C4-2B (cell line): ENCODE measurements around the gene SVOP.
"Not testable (repeated sequence)": the region's sequence is repeated elsewhere in the genome, so short reads cannot be mapped to it uniquely, and the experiment has no call there.

Source experiments
- H3K27ac ChIP-seq: fragments of 450-650 bp; 2 replicates; pipeline ENCODE4 v1.5.1; 2017
- ZFX ChIP-seq: fragments of 450-650 bp; IDR thresholded peaks from 2 replicates; pipeline ENCODE4 v1.6.1; 2017
- TF ChIP-seq, protein P1 (sequence below): fragments of 450-650 bp; conservative IDR thresholded peaks from 2 replicates; pipeline ENCODE4 v1.5.1; 2017; ENCODE audit warnings: mild to moderate bottlenecking

Gene SVOP

GRCh38 chr12:108876550-108876949 is 144.3 kb downstream of the SVOP start:
- no peak for TF ChIP-seq ZFX
- TF ChIP-seq, protein P1, sequence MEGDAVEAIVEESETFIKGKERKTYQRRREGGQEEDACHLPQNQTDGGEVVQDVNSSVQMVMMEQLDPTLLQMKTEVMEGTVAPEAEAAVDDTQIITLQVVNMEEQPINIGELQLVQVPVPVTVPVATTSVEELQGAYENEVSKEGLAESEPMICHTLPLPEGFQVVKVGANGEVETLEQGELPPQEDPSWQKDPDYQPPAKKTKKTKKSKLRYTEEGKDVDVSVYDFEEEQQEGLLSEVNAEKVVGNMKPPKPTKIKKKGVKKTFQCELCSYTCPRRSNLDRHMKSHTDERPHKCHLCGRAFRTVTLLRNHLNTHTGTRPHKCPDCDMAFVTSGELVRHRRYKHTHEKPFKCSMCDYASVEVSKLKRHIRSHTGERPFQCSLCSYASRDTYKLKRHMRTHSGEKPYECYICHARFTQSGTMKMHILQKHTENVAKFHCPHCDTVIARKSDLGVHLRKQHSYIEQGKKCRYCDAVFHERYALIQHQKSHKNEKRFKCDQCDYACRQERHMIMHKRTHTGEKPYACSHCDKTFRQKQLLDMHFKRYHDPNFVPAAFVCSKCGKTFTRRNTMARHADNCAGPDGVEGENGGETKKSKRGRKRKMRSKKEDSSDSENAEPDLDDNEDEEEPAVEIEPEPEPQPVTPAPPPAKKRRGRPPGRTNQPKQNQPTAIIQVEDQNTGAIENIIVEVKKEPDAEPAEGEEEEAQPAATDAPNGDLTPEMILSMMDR, result no peak
- no peak overlapping the region for H3K27ac ChIP-seq

- no peak for TF ChIP-seq ZFX
- TF ChIP-seq, protein P1, result no peak
- H3K27ac ChIP-seq, result no peak overlapping the region
These were observed 145.0 kb downstream of the SVOP start for GRCh38 chr12:108875682-108876361.

DNA sequence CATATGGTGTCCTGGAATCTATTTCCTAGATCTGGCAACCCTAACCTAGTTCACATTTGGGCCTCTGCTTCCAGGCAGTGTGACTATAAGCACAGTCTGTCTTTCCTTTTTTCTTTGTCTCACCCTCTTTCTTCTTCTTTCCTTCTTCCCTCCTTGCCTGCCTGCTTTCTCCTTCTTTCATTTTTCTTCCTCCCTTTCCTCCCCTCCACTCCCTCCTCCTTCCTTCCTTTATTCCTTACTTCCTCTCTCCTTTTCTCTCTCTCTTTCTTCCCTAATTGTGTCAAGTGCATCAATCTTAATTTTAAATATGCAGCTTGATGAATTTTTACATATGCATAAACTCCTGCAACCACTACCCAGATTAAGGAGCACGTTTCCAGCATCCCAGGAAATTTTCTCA is 145.6 kb downstream of the SVOP start:
- H3K27ac ChIP-seq, result no peak overlapping the region
- TF ChIP-seq ZFX, result no peak
- TF ChIP-seq, protein P1, result no peak

- TF ChIP-seq, protein P1, result no peak
- TF ChIP-seq ZFX, result no peak
- H3K27ac ChIP-seq, result no peak overlapping the region
These were observed 152.1 kb downstream of the SVOP start for GRCh38 chr12:108868781-108869180.

DNA sequence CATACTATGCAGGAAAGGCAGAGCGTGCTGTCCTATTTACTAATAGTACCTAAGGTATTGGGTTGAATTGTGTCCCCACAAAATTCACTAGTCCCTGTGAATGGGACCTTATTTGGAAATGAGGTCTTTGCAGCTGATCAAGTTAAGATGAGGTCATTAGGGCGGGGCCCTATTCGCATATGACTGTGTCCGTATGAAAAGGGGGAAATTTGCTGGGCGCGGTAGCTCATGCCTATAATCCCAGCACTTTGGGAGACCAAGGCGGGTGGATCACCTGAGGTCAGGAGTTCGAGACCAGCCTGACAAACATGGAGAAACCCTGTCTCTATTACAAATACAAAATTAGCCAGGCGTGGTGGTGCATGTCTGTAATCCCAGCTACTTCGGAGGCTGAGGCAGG is 154.8 kb downstream of the SVOP start:
- not testable (repeated sequence) for H3K27ac ChIP-seq

DNA sequence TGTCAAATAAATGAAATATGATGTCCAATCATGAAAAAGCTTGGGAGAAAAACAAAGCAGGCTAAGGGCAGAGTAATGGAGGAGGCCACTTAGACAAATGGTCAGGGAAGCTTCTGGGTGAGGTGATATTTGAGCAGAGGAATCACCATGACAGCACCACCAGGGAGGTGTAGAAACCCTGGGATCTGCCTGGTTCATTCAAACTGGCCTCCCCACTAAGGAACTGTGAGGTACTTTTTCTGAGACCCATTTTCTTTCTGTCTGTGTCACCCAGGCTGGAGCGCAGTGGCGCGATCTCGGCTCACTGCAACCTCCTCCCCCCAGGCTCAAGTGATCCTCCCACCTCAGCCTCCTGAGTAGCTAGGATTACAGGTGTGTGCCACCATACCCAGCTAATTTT is 155.7 kb downstream of the SVOP start:
- H3K27ac ChIP-seq, result no peak overlapping the region
- TF ChIP-seq, protein P1, result no peak
- no peak for TF ChIP-seq ZFX

DNA sequence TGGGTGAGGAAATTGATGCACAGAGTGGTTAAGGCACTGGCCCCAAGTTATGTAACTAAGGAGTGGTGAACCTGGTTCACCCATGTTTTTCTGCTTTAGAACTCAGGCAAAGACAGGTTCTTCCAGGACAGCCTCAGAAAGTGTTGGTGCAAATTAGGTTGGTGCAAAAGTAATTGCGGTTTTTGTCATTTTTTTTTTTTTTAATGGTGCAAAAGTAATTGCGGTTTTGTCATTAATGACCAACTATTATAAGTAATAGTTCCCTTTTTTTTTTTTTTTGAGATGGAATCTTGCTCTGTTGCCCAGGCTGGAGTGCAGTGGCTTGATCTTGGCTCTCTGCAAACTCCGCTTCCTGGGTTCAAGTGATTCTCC is 158.3 kb downstream of the SVOP start:
- no peak for TF ChIP-seq ZFX
- TF ChIP-seq, protein P1, result no peak
- H3K27ac ChIP-seq, result no peak overlapping the region

- H3K27ac ChIP-seq, result no peak overlapping the region
These were observed 158.8 kb downstream of the SVOP start for GRCh38 chr12:108861878-108862587.

More at GRCh38 chr12:108861878-108862587, 158.8 kb downstream of the SVOP start:
- TF ChIP-seq, protein P1, result no peak
- TF ChIP-seq ZFX, result no peak
